ENCODE results near the gene TOMM70. TPM values are rescaled to one million over a fixed set of nuclear protein-coding genes. Genes with fewer than 3 reads are reported as not detected.

Gene TOMM70
- total RNA-seq, 1 donor from 2014 or later, result 33.9 TPM

DNA sequence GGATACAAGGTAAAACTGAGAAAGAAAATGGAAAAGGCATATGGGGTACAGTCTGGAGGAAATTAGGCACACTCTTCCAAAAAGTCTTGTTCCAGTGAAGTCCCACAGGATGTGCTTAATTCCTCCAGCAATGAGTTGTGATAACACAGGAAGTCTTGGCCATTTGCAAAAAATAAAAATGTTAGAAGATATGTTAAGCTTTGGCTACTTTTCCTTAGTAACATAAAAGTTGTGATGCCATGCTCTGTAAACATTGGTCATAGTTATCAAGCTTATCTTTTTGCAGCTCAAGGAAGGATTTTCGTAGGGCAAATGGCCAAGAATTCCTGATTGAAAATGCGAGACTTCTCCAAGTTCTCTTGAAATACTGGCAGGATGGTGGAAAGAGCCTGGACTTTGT, 26.8 kb upstream of the TOMM70 start:
- no peak for DNase-seq (ENCODE audit: low spot score)
- Mint-ChIP-seq H3K27me3 (ENCODE audit: low read depth) (no peaks in the 10 kb centered on the region), H3K27ac (ENCODE audit: unreplicated experiment) (no peak overlapping the region), H3K9me3 (ENCODE audit: low read depth) (no peaks in the 10 kb centered on the region), H3K4me1 (ENCODE audit: low read depth) (no peaks in the 10 kb centered on the region), H3K36me3 (ENCODE audit: low read depth) (no peaks in the 10 kb centered on the region), H3K4me3 (ENCODE audit: unreplicated experiment) (no peak overlapping the region)
- TF ChIP-seq, protein P1, sequence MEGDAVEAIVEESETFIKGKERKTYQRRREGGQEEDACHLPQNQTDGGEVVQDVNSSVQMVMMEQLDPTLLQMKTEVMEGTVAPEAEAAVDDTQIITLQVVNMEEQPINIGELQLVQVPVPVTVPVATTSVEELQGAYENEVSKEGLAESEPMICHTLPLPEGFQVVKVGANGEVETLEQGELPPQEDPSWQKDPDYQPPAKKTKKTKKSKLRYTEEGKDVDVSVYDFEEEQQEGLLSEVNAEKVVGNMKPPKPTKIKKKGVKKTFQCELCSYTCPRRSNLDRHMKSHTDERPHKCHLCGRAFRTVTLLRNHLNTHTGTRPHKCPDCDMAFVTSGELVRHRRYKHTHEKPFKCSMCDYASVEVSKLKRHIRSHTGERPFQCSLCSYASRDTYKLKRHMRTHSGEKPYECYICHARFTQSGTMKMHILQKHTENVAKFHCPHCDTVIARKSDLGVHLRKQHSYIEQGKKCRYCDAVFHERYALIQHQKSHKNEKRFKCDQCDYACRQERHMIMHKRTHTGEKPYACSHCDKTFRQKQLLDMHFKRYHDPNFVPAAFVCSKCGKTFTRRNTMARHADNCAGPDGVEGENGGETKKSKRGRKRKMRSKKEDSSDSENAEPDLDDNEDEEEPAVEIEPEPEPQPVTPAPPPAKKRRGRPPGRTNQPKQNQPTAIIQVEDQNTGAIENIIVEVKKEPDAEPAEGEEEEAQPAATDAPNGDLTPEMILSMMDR (IDR thresholded peaks at IDR 0.05), result no peak

DNA sequence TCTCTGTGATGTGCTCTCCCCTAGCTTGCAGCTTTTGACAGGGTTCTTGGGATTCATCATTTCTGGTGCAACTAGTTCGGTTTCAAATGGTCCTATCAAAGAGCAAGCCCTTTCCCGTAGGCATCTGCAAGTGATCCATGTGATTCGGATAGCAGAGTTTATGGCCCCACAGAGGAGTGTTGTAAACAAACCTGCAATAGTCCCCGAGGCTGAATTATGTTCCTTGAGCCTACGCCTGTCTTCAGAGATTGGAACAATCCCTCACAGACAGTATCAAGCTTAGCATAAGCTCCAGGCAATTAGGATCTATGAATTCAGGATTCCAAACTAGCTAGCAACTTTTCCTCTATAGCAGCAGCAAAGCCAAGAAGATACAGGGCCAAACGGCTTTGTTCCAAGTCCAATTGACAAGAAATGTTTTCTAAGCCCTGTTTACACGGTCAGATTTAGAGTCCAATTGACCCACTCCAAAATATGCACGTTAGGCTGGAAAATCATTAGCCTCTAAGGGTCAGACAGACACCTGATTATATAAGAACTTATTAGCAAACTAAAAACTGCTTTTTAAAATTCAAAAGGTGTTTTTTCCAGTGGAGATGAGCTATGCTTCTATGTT, 25.3 kb upstream of the TOMM70 start:
- TF ChIP-seq, protein P1 (IDR thresholded peaks at IDR 0.05), result no peak
- H3K9me3 Mint-ChIP-seq (ENCODE audit: low read depth), result no peaks in the 10 kb centered on the region
- H3K36me3 Mint-ChIP-seq (ENCODE audit: low read depth), result no peaks in the 10 kb centered on the region
- no peak overlapping the region for H3K4me3 Mint-ChIP-seq (ENCODE audit: unreplicated experiment)
- DNase-seq (ENCODE audit: low spot score), result no peak
- H3K27ac Mint-ChIP-seq (ENCODE audit: unreplicated experiment), result no peak overlapping the region
- no peaks in the 10 kb centered on the region for H3K4me1 Mint-ChIP-seq (ENCODE audit: low read depth)
- no peaks in the 10 kb centered on the region for H3K27me3 Mint-ChIP-seq (ENCODE audit: low read depth)

DNA sequence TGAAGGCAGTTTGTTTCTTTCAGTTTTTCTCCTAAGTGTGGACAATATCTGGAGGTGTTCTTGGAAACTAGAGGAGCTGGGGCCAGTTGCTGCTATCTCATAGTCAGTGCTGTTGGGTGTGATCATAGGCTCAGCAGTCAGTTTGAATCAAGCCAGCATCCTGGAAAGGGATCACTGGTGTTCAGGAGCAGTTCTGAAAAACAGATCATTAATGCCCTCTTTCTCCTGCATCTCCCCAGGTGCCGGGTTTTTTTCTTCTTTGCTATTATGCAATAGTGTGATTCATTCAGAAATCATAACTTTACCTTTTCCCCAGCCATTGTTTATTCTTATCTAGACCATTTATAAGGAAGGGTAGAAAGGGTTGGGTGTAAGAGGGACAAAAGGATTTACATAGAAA, 24.4 kb upstream of the TOMM70 start:
- H3K36me3 Mint-ChIP-seq (ENCODE audit: low read depth), result no peaks in the 10 kb centered on the region

DNA sequence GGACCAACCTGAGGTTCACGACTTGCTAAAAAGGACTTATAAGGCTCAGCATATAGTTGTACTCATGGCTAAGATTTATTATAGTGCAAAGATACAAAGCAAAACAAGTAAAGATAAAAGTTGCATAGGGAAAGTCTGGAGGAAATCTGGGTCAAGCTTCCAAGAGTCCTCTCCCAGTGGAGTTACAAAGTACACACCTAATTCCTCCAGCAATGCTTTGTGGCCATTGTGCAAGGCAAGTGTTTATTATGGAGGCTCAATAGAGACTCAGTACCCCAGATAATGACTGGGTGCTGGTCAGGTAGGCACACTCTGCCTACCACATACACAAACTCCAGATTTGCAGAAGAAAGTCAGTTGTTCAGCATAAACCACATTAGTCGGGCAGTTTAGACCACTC, 23.4 kb upstream of the TOMM70 start:
- no peaks in the 10 kb centered on the region for H3K27me3 Mint-ChIP-seq (ENCODE audit: low read depth)
- H3K4me1 Mint-ChIP-seq (ENCODE audit: low read depth), result no peaks in the 10 kb centered on the region
- no peaks in the 10 kb centered on the region for H3K9me3 Mint-ChIP-seq (ENCODE audit: low read depth)
- no peak overlapping the region for H3K27ac Mint-ChIP-seq (ENCODE audit: unreplicated experiment)
- TF ChIP-seq, protein P1 (IDR thresholded peaks at IDR 0.05), result no peak
- no peak for DNase-seq (ENCODE audit: low spot score)
- H3K4me3 Mint-ChIP-seq (ENCODE audit: unreplicated experiment), result no peak overlapping the region
- peaks cover 1% of the 10 kb centered on the region for H3K36me3 Mint-ChIP-seq (ENCODE audit: low read depth)

More for the DNA sequence above, 24.4 kb upstream of the TOMM70 start:
- Mint-ChIP-seq H3K4me1 (ENCODE audit: low read depth) (no peaks in the 10 kb centered on the region), H3K27me3 (ENCODE audit: low read depth) (no peaks in the 10 kb centered on the region), H3K27ac (ENCODE audit: unreplicated experiment) (no peak overlapping the region), H3K4me3 (ENCODE audit: unreplicated experiment) (no peak overlapping the region), H3K9me3 (ENCODE audit: low read depth) (no peaks in the 10 kb centered on the region)
- DNase-seq (ENCODE audit: low spot score), result no peak
- TF ChIP-seq, protein P1 (IDR thresholded peaks at IDR 0.05), result no peak

DNA sequence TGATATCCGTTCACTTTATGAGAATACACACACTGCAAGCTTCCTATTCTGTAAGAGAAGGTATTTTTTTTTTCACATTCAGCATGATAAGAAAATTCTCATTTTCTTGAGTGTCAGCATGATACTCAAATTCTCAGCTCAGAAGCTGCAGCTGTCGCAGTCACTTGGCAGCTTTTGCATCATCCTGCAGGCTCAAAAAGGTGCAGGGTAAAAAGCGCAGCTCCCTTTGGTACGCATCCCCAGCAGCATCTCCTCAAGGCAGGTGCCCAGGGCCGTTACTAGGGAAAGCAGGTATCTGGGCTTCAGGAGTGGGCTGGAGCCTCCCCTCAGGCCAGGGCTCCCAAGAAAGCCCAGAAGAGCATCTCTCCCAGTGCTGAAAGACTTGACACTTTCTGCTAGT, 22.7 kb upstream of the TOMM70 start:
- no peak overlapping the region for H3K27ac Mint-ChIP-seq (ENCODE audit: unreplicated experiment)
- TF ChIP-seq, protein P1 (IDR thresholded peaks at IDR 0.05), result no peak
- no peaks in the 10 kb centered on the region for H3K4me1 Mint-ChIP-seq (ENCODE audit: low read depth)
- H3K36me3 Mint-ChIP-seq (ENCODE audit: low read depth), result peaks cover 1% of the 10 kb centered on the region
- H3K27me3 Mint-ChIP-seq (ENCODE audit: low read depth), result no peaks in the 10 kb centered on the region
- H3K4me3 Mint-ChIP-seq (ENCODE audit: unreplicated experiment), result no peak overlapping the region
- no peaks in the 10 kb centered on the region for H3K9me3 Mint-ChIP-seq (ENCODE audit: low read depth)
- DNase-seq (ENCODE audit: low spot score), result no peak
